HG03135 (cell line): ENCODE measurements around the gene APOD.

Source experiments
- ATAC-seq: cut with Tn5 transposase; IDR thresholded peaks from one replicate; pipeline ENCODE4 v1.9.1; 2021; ENCODE audit warnings: mild to moderate bottlenecking, moderate library complexity; ENCODE audit not compliant: unreplicated experiment

The APOD gene

DNA sequence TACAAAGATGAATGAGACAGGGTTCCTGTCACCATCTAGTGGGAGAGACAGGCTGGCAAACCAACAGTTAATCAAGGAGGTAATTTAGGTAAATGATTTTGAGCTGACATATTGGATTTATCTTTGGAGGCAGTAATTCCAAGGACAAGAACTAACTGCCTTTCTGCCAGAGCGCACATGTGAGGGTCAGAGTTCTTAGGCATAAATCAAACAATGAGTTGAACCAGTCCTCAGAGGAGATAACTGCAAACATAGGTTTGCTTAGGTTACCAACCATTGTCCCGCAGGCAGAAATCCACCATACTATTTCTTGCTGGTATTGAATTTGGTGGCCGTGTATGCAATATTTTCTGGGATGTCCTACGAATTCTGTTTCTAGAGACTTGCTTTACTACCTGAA lies 26.4 kb downstream of the APOD start:
- ATAC-seq = no peak

DNA sequence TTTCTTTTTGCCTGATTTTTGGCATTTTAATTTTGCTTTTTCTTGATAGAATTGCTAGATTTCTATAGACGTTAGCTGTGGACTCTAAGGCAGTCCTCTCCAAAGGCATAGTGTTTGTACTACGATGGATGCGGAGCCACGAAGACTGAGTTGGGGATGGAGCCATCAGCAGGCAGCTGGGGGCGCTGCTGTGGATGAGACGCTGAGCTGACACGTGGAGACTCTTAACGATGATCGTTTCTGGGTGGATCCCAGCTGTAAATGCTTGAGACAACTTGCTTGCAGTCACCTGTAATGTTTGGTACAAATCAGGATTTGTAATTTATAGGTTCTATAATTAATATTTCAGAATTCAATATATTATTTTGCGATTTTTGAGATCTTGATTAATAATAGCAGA lies 27.4 kb downstream of the APOD start:
- no peak for ATAC-seq

- ATAC-seq = no peak
Measured at GRCh38 chr3:195555110-195555509, 28.6 kb downstream of the APOD start.

GRCh38 chr3:195554458-195554857 lies 29.3 kb downstream of the APOD start:
- ATAC-seq = no peak

DNA sequence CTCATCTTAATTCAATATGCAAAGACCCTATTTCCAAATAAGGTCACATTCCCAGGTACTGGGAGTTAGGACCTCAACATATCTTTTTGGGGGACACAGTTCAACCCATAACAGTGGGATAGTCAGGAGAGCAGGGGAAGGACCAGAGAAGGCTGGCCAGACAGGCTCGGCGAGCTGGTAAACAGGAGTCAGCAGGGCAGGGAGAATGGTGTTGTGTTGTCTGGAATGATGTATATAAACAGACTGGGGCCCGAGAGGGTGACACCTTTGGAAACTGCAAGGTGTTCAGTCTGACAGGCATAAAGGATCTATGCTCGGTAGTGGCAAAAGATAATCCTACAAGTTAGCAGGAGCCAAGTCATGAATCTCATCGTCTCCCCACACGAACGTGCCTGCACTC lies 30.5 kb downstream of the APOD start:
- no peak for ATAC-seq

DNA sequence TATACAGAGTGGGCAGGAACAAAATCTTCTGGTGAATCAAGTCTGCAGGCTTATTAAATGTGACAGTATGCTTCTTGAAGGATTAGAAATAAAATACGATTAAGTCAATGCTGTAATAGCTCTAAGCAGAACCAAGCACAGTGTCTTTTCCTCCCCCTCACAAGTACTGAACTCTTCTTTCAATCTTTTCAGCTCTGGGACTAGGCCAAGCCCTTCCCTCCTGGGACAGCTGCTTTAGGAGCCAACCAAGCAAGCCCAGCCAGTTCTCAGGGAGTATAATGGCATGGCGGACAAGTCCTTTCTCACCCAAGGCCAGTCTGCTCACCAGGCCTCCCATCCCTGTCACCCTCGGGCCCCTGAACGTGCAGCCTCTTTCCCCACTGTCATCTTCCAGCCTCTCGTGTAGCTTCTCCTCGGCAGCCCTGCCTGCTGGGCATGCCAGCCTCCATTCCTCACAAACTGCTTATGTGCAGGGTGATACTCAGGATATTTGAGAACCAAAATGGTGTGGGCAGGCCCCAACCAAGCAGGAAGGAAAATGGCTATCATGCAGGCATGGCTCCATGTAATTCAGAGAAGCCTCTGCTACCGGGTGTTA lies 32.3 kb downstream of the APOD start:
- no peak for ATAC-seq

- peak; percentile 53 for ATAC-seq
Measured at GRCh38 chr3:195550723-195551122, 33.0 kb downstream of the APOD start.

GRCh38 chr3:195549931-195550519 lies 33.7 kb downstream of the APOD start:
- peak; percentile 47 for ATAC-seq

- no peak for ATAC-seq
Measured at GRCh38 chr3:195548987-195549386, 34.8 kb downstream of the APOD start.

DNA sequence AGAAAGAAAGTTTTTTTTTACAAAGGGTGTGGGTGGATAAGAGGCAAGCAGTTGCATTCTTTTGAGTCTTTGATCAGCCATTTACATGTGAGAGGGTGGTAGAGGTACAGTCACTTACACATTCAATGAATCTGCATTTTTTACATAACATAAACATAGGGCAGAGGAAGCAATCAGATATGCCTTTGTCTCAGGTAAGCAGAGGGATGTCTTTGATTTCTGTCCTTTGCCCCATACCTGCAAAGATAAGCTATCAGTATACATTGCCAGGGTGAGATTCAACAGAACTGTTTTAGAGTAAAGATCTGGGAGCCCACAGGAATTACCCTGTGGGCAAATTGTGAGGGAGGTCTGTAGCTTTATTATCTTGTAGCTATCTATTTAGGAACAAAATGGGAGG lies 35.2 kb downstream of the APOD start:
- ATAC-seq = no peak

- ATAC-seq = no peak
Measured at GRCh38 chr3:195548006-195548405, 35.7 kb downstream of the APOD start.

DNA sequence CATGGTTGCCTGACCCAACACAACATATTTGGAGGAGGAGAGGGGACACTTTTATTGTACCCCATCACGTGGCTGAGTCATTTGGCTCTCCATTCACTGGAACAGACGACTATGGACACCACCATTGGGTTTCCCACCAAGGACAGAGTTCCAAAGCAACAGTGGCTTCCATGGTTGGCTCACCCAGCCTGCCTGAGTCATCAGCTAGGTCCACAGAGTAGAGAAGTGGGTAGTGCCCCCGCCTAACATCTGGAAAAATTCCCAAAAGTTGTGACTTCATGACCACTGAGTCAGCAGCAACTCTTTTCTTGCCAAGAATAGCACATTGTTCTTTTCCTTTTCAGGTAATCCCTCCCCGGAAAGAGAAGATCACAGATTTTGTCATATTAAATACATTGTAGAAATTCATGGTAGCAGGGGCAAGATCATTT lies 37.6 kb downstream of the APOD start:
- ATAC-seq = no peak

DNA sequence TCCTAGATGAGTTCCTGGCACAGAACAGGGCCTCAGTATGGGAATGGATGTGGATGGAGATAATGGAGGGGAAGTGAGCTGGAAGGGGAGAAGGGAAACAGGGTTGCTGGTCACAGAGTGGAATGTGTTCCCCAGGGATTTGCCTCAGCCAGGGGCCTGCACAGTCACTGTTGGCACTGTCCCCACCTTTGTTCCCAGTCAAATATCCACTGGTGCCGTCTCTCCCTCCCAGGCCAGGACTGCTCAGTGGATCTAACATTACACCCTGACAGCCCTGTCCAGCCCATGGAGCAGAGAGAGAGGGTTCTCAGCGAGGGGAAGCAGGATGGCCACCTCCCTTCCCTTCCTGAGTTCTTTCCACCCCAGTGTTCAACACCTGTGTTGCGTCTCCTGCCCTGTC lies 39.1 kb downstream of the APOD start:
- ATAC-seq = no peak

GRCh38 chr3:195544230-195544536 lies 39.6 kb downstream of the APOD start:
- no peak for ATAC-seq

GRCh38 chr3:195543500-195544229 lies 40.1 kb downstream of the APOD start:
- no peak for ATAC-seq

DNA sequence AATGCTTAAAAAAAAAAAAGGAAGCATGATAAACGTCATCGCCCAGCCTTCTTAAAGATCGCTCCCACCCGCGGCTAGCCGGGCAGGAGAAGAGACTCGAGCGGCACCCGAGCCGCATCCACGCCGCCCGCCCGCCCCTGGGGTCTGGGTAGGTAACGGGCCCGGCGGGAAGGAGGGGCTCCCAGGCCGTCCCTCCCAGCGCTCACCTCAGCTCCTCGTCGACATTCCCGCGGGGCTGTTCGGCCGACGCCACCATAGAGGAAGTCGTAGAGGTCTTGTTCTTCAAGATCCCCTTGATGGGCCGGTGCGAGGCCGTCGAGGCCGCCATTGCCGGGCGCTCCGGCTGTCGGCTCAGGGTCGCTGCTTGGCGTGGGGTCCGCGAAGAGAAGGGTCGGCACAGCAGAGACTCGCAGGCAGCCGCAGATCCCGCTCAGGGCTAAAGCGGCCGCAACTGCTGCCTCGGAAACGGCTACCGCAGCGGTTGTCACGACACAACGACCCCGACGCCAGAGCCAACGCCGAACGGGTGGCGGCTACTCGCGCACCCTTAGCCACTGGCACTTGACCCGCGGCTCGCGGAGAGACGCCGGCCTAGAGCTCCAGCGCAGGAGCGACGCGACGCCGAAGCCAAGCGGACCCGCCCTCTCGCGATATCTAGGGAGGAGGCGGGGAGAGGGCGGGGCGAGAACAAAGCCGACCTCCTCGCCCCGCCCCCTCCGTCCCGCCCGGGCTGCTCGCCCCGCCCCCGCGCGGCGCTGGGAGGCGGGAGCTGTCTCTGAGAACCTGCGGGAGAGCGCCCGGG lies 40.8 kb downstream of the APOD start, which contains the start of gene PPP1R2:
TSS of gene PPP1R2 (minus strand) at position 628 of the 802 bp plus-strand sequence. CDS start at position 328, 300 bp downstream.
- ATAC-seq = peak; percentile 69

- no peak for ATAC-seq
Measured at GRCh38 chr3:195542316-195542697, 41.4 kb downstream of the APOD start.

DNA sequence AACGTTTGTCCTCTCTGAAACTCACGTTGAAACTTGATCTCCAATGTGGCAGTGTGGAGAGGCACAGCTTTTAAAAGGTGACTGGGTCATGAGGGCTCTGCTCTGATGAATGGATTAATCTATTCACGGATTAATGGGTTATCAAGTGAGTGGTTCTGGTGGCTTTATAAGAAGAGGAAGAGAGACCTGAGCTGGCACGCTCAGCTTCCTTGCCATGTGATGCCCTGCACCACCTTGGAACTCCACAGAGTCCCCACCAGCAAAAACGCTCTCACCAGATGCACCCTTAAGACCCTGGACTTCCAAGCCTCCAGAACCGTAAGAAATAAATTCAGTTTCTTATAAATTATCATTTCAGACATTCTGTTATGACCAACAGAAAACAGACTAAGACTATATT lies 43.2 kb downstream of the APOD start:
- no peak for ATAC-seq

DNA sequence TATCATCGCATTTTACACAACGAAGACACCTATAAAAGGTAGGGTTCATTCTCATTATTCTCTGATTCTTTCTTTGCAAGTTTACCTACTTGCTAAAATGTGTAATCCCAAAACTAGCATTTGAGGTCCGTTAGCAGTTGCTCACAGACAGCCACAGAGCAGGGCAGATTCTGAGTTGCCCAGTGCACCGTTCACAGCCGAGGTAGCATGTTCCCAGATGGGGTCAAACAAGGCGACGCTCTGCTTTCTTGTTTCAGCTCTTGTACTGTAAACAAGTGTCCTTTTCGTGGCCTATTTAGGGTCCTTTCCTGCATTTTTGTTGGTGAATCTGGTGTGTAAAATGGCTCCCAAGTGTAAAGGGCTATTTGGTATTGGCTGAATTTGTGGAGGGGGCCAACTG lies 43.7 kb downstream of the APOD start:
- no peak for ATAC-seq

DNA sequence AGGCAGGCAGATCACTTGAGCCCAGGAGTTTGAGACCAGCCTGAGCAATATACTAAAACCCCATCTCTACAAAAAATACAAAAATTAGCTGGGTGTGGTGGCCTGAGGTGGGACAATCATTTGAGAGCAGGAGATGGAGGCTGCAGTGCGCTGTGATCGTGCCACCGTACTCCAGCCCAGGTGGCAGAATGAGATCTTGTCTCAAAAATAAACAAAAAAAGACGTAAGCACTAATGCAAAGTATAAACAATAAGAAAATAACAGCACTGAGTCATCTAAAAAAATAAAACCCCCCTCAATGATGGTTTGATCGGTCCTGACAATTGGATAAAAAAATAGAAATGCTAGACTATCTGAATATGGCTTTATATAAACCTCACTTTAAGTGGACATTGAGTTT lies 44.3 kb downstream of the APOD start:
- no peak for ATAC-seq

- peak; percentile 54 for ATAC-seq
Measured at GRCh38 chr3:195537995-195538394, 45.7 kb downstream of the APOD start.

DNA sequence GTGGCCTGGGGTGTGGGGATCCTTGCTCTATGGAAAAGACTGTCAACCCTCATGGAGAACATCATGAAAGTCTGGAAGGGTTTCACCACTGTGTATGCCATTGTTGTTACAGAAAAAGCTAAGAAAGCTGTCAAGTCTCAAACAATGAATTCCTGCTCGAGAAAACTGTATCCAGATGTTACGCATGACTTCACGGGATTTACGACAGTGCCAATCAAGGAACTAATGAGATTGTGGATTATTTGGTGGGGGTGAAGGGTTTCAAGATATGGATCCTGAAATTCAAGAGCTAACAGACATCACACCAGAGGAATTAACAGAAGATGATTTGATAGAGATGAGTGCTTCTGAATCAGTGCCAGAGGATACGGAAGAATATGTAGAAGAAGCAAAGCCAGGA lies 48.4 kb downstream of the APOD start:
- no peak for ATAC-seq
